Measurements from ENCODE around the gene GALNTL6. TPM values are rescaled to one million over a fixed set of nuclear protein-coding genes. Genes with fewer than 3 reads are reported as not detected.

GALNTL6 gene
- total RNA-seq, 1 experiment from 2014 or later = not detected

DNA sequence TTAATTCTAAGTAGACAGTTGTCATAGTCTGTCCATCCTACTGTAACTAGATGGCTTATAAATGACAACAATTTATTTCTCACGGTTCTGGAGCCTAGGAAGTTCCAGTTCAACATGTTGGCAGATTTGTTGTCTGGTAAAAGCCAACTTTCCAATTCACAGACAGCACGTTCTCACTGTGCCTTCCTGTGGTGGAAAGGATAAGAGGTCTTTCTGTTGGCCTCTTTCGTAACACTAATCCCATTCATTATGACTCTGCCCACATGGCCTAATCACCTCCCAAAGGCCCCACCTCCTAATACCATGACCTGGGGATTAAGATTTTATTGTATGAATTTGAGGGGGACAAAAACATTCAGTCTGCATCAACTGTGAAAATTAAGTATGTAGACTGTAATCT is 83.2 kb downstream of the GALNTL6 start:
- Mint-ChIP-seq H3K27me3 (ENCODE audit: low read depth) (no peaks in the 10 kb centered on the region), H3K9me3 (no peaks in the 10 kb centered on the region; a peak in 3 of 5 replicates), H3K4me1 (peaks cover 4% of the 10 kb centered on the region in 2 experiments), H3K4me3 (no peak overlapping the region), H3K27ac (0 out of 7 replicates have a peak overlapping the region, but pooled peaks of 1 of the 3 experiments have one; percentile 9), H3K36me3 (ENCODE audit: insufficient read depth in 1 of 3, low read depth in 3 of 3) (0 out of 7 replicates have a peak, but pooled peaks cover 0 to 3% (median 0%) of the 10 kb centered on the region in 3 experiments)
- no peak overlapping the region for H3T11ph ChIP-seq (ENCODE audit: low read length)
- H2BK15ac ChIP-seq (ENCODE audit: low read depth, low read length) = no peak overlapping the region
- H2BK120ac ChIP-seq (ENCODE audit: low read depth, low read length, poor library complexity, severe bottlenecking) = no peak overlapping the region
- WGBS (ENCODE audit: extremely low coverage, insufficient read length, low lambda C conversion rate) = no CpG with 5 or more reads among the region's 3 CpGs
- no peaks in the 10 kb centered on the region for H3K79me1 ChIP-seq (ENCODE audit: insufficient read depth, low read depth, low read length, poor library complexity, severe bottlenecking)
- H2AFZ ChIP-seq (ENCODE audit: low read length) = no peak overlapping the region
- H2BK12ac ChIP-seq (ENCODE audit: insufficient read length, low read depth, low read length) = no peak overlapping the region
- H3K23ac ChIP-seq (ENCODE audit: insufficient read length, low read depth, low read length) = no peak overlapping the region
- H2BK20ac ChIP-seq (ENCODE audit: low read depth, low read length, poor library complexity, severe bottlenecking) = no peak overlapping the region
- no peak overlapping the region for H2BK5ac ChIP-seq (ENCODE audit: insufficient read length, low read length)
- no peaks in the 10 kb centered on the region for H3K9me3 ChIP-seq (ENCODE audit: control insufficient read depth, low read depth, low read length)
- no peak overlapping the region for H3K4me2 ChIP-seq (ENCODE audit: insufficient read depth, insufficient read length, low read length)
- TF ChIP-seq, protein P1, sequence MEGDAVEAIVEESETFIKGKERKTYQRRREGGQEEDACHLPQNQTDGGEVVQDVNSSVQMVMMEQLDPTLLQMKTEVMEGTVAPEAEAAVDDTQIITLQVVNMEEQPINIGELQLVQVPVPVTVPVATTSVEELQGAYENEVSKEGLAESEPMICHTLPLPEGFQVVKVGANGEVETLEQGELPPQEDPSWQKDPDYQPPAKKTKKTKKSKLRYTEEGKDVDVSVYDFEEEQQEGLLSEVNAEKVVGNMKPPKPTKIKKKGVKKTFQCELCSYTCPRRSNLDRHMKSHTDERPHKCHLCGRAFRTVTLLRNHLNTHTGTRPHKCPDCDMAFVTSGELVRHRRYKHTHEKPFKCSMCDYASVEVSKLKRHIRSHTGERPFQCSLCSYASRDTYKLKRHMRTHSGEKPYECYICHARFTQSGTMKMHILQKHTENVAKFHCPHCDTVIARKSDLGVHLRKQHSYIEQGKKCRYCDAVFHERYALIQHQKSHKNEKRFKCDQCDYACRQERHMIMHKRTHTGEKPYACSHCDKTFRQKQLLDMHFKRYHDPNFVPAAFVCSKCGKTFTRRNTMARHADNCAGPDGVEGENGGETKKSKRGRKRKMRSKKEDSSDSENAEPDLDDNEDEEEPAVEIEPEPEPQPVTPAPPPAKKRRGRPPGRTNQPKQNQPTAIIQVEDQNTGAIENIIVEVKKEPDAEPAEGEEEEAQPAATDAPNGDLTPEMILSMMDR (conservative IDR thresholded peaks at IDR 0.05) = no peak
- H2AK5ac ChIP-seq (ENCODE audit: insufficient read length, low read length) = no peak overlapping the region
- H3K23me2 ChIP-seq (ENCODE audit: insufficient read length, low read depth, low read length, poor library complexity, severe bottlenecking) = no peaks in the 10 kb centered on the region
- no peak overlapping the region for H3K56ac ChIP-seq (ENCODE audit: insufficient read length, low read depth, low read length)
- DNase-seq = no peak
- H4K5ac ChIP-seq (ENCODE audit: insufficient read length, low read depth, low read length) = no peak overlapping the region
- H3K79me2 ChIP-seq (ENCODE audit: insufficient read depth, low read length) = no peaks in the 10 kb centered on the region
- no peak overlapping the region for H3K14ac ChIP-seq (ENCODE audit: insufficient read depth, low read length)
- no peak overlapping the region for H3K18ac ChIP-seq (ENCODE audit: insufficient read length, low read depth, low read length)
- H4K91ac ChIP-seq (ENCODE audit: insufficient read length, low read depth, low read length) = no peak overlapping the region
- no peak overlapping the region for H3K27ac ChIP-seq (ENCODE audit: insufficient read length, low read depth, low read length)
- no peaks in the 10 kb centered on the region for H3K27me3 ChIP-seq (ENCODE audit: insufficient read depth, low read length)
- H4K20me1 ChIP-seq (ENCODE audit: control insufficient read depth, insufficient read depth, insufficient read length) = no peaks in the 10 kb centered on the region
- no peak overlapping the region for H3K4ac ChIP-seq (ENCODE audit: low read depth, low read length)
- no peaks in the 10 kb centered on the region for H3K4me1 ChIP-seq (ENCODE audit: insufficient read depth, low read length)
- no peak overlapping the region for H3K9ac ChIP-seq (ENCODE audit: extremely low read depth, insufficient read length, low read length)
- H4K8ac ChIP-seq (replicated peaks; ENCODE audit: insufficient read length, low read depth, low read length) = no peak overlapping the region
